ENCODE measurements around the gene CDKL5.

The CDKL5 gene

GRCh38 chrX:18654875-18655836 is 229.7 kb downstream of the CDKL5 start:
- DNase-seq, result no peak

DNA sequence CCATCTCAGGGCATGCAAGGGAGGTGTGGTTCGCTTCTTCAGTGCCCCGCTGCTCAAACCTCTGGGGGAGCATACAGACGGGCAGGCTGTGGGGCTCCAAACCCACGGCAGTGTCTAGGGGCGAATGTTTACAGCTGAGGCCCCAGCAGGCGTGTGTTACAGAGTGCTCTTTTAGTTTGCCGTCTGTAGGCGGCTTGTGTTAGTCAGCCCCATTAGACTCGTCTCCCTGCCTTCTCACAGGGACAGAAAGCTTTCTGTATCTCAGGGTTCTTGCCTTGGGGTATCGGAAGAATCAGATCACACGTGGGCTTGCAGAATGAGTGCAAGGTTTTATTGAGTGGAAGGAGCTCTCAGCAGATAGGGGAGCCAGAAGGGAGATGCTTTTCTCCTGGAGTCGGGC is 235.9 kb downstream of the CDKL5 start:
- no peak for DNase-seq

- no peak for DNase-seq
These were observed 239.5 kb downstream of the CDKL5 start for GRCh38 chrX:18664947-18665346.

- DNase-seq, result no peak
These were observed 241.2 kb downstream of the CDKL5 start for GRCh38 chrX:18666614-18667013.

- no peak for DNase-seq
These were observed 242.8 kb downstream of the CDKL5 start for GRCh38 chrX:18668071-18668835.

DNA sequence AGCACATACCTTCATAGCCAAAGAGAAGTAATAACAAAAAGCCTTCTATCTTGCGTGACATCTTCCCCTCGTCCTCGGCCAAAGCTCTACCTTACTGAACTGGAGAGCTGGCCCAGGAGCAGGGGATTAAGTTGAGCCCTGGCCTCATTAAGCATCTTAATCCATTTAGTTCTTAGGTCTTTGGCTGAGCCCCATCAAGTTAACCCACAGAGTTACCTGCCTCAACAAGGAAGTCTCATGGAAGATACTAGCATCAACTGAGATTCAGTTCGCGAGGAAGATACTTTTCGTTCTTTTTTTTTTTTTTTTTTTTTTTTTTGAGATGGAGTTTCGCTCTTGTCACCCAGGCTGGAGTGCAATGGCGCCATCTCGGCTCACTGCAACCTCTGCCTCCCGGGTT is 246.6 kb downstream of the CDKL5 start, which contains the start of gene RS1:
Gene RS1, minus strand, starts transcription at position 101 of the 400 bp plus-strand sequence. Its CDS starts 40 bp downstream, at position 61.
- DNase-seq, result no peak

DNA sequence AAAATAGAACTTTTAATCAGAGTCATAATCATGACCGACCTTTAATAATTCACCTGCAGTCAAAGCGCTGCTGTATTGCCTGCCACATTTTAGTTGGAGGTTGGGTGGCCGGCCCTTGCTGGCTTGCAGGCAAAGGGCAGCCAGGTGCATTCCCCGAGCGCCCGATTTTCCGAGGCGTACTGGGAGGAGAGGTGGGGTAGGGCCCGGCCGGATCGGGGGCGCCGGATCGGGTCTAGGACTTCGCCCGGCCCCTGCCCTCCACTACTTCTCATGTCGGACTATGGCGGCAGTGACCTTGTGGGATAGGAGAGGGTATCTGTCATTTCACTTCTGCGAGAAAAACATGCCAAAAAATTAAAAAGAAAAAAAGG is 249.0 kb downstream of the CDKL5 start:
- no peak for DNase-seq

DNA sequence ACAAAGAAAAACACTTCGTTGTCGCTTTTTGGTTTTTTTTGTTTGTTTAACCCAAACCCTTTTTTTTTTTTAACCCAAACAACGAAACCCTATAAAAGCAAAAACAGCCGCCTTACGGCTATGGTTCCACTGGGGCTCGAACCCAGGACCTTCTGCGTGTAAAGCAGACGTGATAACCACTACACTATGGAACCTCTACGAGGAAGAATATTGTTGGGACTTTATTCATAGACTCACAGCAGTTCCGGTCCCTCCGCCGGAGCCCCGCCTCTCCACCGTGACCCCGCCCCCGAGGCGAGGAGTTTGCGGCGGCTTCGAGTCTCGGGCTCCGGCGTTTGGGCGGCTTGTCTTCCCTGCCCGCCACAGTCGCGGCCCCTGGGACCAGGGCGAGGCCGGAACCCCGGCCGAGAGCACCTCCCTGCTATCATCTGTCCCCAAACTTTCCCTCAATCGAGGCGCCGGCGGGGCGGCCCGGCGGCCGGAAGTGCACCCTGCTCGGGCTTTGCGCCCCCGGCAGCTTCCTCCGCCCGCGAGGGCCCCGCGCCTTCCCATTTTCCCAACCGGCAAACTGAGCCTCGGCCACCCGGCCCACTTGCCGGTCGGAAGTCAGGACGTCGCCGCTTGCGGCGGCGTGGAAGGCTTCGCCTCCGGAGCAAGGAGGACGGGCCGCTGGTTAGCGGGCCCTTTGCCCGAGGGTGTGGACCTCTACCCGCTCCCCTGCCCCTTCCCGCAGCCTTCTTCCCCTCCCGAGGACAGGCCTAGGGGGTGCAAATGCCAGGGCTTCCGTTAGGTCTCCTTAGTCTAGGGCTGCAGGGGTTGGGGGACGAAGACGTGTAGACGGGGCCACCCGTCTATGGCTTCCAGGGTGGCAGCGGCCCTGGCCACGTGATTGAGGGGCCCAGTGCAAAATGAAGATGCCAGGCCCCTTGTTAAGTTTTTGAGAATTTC is 249.7 kb downstream of the CDKL5 start:
- DNase-seq, result peak; percentile 76 to 77

DNA sequence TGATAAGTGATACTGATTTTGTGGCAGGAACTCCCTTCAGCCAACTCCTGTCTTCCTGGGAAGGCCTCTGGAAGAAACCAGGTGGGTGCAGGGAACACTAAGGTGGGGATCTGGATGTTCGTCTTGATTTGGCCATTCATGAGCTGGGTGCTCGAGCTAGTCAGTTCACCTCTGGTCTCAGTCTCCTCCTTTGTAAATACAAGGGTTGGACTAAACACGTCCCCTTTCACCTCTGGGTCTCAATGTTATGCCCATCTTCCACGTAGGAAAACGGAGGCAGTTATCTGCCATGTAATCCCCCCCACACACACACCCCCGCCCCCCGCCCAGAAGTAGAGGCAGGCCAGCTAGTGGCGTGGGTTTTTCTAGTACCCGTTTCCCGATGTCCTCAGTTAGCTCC is 250.6 kb downstream of the CDKL5 start:
- DNase-seq, result no peak

GRCh38 chrX:18676470-18676869 is 251.1 kb downstream of the CDKL5 start:
- no peak for DNase-seq

DNA sequence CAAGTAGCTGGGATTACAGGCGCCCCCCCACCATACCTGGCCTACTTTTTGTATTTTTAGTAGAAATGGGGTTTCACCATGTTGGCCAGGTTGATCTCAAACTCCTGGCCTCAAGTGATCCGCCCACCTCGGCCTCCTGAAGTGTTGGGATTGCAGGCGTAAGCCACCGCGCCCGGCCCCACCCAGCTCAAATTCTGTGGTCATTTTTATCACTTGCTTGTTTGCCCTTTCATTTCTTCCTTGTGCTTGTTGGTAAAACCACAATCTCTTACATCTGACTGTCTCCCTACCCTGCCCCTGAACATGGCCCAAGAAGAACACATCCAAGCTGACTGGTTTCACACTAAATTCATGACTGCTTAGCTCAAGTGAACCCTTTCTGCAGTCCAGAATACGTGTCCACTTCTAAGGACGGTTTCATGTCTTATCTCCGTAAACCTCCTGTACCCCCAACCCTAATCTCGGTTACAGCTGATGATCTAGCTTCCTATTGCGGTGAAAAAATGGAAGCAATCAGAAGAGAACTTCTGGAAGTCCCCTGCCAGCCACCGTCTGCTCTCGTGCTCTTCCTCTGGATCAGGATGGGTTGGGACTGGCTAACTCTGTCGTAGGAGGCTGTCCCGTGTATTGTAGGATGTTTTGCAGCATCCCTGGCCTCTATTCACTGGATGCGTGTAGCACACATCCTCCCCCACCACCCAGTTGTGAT is 251.9 kb downstream of the CDKL5 start:
- no peak for DNase-seq

DNA sequence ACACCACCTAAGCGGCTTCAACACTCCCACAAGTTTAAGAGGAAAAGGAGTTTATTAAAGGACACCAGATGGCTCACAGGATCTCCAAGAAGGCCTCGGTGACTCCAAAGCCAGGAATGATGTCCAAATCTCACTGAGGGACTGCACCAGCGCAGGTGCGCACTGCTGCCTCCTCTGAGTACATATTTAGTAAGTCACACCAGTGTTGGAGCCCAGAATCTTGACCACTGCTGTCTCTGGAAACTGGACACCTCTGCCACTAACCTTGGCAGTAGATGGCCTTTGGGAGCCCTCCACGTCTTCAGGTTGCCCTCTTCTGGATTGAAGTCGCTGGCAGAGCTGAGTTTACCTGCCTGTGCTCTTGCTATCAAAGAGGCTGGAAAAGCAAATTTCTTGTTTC is 256.6 kb downstream of the CDKL5 start:
- no peak for DNase-seq

- no peak for DNase-seq
These were observed 257.6 kb downstream of the CDKL5 start for GRCh38 chrX:18682979-18683387.

DNA sequence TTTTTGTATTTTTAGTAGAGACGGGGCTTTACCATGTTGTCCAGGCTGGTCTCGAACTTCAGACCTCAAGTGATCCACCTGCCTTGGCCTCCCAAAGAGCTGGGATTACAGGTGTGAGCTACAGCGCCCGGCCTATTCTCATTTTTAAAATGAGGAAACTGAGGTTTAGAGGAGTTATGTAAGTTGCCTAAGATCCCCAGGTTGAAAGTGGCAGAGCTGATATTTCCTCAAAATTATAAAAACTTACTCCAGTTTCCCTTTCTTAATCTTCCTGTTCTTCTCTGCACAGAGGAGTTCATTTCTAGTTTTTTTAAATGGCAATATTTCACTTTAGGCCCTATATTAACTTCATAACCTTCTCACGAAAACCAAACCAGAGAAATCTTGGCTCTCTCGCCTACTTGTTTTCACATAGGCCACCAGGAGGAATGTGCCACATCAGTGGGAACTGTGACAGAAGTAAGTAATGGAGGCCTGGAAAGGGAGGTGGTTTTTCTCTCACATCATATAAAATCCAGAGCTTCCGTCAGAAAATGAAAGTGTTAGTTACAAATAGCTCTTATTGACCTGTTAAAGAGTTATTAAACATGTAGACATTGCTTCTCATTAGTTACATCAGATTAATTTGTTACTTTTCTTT is 262.6 kb downstream of the CDKL5 start:
- DNase-seq, result no peak

DNA sequence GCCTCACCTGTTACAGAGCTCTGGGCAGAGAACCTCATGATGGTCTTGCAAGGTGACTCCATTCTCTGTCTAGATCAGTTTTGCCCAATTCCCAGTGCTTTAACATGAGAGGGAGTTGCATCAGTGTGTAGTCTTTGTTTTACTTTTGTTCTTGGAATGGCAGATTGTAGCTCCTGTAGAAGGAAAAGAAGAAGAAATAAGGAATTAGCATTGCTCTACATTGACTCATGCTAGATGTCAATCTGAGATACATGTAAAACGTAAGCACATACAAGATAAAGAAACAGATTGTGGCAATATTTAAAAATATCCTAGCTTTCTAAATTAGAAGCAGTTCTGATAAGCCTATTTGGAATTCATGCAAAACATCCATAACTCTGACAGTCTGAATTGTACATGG is 266.0 kb downstream of the CDKL5 start:
- DNase-seq, result no peak

DNA sequence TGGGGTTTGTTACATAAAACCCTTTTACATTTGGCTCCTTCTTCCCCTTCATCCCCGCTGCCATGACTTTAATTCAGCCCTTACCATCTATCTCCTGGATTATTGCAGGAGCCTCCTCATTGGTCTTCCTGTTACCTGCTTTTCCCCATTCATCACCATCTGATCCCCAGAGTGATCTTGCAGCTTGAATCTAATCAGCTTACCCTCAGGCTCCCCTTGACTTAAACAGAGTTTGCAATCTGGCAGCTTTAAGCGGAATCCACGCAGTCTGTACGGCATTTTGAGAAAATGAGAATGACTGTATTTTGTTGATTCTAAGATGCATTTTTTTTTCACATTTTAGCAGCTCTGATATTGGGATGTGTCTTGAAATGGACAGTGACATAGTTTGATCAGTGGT is 267.1 kb downstream of the CDKL5 start:
- DNase-seq, result no peak

DNA sequence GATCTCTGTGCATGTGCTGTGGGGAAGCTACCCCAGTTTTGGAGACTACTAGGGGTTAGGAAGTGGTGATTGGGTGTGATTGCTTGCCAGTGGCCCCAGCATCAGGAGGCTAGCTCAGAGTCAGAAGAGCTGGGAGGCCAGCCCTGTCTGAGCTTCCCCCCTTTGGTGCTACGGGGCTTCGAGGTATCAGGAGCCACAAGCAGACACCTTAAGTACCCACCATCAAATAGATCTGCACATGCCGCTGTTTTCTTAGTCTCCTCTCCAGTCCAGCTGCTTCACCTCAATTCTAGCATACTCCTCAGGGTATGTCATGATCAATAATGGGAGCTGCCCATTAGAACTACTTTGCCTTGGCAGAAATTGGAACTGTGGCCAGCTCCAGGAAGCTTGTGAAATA is 271.2 kb downstream of the CDKL5 start:
- DNase-seq, result no peak

DNA sequence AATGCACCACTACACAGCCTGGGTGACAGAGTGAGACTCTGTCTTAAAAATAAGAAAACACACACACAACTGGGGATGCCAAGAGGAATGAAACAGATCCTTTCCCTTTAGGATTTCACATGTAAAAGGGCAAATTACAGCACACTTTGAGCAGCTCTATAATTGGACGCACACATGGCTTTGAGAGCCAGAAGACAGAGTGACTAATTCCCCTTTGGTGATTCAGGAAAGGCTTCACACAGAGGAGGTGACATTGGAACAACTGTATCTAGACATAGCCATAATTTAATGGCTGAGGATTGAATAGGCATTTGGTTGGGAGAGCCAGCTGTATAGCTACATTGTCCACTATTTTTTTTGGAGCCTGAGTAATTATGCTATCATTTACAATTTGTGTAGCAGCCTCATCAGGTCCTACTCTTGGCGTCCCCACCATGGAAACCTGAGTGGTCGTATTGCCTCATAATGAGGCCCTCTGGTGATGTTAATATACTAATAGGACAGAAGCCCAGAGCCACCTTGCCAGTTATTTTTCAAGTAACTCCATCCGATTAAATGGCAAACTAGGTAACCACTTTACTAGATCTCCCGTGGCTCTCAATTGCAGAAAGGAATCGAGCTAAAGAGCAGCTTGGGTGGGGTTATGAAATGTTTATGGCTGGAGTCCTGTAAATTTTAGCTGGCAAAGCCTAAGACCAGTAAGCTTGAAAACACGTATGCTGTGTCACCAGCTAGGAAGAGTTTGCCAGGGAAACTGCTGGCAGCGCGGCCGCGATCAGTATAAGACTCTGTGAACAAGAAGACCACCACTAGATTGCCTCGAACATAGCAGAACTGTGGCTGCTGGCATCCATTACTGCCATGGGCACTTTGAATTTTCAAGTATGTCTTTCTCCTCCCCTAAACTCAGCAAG is 273.6 kb downstream of the CDKL5 start:
- no peak for DNase-seq

- DNase-seq, result no peak
These were observed 276.4 kb downstream of the CDKL5 start for GRCh38 chrX:18701621-18702361.

Measured in activated CD4-positive, alpha-beta T cell treated with anti-CD3 and anti-CD28 coated beads for 4 hours (primary cell).